Measurements from ENCODE around the gene BAK1.
A peak's percentile ranks its signal among the peaks of the same experiment; 100 is the strongest.
"Not testable (repeated sequence)": the region's sequence is repeated elsewhere in the genome, so short reads cannot be mapped to it uniquely, and the experiment has no call there.

Gene BAK1

DNA sequence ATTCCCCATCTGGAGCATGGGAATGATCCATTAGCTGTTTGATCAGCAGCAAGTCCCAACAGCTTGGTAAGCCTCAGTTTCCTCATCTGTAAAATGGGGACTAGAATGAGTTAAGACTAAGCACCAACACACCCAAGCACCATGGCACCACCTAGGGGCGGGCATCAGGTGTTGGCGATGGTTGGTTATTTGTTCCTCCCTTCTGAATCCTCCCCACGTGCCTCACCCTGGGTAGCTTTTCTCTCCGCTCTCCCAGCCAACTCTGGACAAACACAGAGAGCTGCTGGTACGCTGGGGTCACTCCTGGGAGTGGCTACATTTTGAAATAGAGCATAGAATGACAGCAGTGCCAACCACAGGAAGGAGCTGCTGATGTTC is 27.7 kb upstream of the BAK1 start:
- no peak for DNase-seq

GRCh38 chr6:33607126-33607783 is 27.2 kb upstream of the BAK1 start:
- no peak for DNase-seq

DNA sequence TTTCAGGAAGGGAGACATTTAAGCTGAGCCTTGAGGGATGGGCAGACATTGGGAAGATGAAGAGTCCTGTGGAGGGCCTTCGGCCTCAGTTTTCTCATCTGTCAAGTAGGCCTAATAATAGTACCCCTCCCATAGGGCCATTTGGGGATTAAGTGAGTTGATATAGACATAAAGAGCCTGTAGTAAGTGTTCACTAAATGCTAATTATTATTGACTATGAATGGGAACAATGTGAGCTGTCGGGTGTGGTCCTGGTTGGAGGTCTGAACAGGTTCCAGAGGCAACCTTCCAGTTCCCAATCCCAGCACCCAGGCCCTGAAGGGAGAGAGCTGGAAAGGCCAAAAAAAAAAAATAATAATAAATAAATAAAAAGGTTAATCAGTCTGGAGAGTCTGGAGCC is 26.6 kb upstream of the BAK1 start:
- DNase-seq: no peak

- no peak for DNase-seq
These were observed 25.1 kb upstream of the BAK1 start for GRCh38 chr6:33604941-33605854.

DNA sequence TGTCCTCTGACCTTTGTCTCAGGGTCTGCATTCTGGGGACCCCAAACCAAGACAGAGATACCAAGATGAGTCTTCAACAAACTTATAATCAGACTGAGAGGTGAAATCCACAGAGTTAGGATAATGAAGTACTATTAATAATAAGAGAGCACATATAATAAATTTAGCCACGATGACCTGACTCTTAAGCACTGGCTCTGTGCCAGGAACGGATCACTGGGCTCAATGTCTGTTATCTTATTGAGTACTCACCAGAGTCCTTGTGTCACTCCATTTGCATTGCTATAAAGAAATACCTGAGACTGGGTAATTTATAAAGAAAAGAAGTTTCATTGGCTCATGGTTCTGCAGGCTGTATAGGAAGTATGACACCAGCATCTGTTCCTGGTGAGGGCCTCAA is 22.1 kb upstream of the BAK1 start:
- no peak for DNase-seq

DNA sequence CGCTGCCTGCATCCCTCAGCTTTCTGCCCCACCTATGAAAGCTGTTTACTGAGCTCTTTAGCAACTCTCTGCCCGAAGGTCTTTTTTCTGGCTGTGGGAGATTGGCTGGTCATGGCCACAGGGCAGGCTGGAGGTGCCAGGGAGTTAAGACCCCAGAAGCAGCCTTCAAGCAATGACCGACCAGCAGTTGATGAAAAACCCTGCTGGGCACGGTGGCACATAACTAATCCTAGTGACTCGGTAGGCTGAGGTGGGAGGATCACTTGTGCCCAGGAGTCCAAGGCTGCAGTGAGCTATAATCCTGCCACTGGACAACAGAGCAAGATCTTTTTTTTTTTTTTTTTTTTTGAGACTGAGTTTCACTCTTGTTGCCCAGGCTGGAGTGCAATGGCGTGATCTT is 20.7 kb upstream of the BAK1 start:
- no peak for DNase-seq

GRCh38 chr6:33599413-33599938 is 19.4 kb upstream of the BAK1 start:
- DNase-seq: no peak

DNA sequence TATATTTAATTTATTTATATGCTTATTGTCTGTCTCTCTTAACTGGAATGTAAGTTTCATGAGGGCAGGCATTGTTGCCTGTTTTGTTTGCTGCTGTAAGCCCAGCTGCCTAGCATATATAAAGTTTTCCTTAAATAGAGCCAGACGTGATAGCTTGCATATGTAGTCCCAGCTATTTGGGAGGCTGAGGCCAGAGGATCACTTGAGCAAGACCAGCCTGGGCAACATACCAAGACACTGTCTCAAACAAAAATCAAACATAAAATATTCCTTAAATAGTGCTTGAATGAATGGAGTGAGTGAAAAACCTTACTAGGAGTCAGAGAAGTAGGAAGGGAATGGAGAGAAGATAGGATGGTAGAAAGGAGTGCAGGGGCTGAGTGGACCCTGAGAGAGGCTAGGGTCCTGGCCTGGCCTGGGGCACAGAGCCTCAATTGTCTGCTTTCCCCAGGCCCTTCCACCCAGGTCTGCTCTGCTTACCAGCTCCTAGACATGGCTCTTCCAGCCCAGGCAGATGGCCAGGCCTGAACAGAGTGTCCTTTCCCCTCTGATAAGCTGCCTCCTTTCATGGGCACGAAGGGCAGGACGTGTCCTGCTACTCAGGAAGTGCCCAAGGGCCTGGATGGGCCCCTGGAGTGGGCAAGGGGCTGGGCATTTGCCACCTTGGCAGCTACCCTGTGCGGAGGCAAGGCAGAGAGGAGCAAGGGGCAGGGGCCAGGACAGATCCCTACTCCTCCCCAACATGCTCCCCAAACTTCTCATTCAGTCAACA is 17.7 kb upstream of the BAK1 start:
- DNase-seq: no peak

DNA sequence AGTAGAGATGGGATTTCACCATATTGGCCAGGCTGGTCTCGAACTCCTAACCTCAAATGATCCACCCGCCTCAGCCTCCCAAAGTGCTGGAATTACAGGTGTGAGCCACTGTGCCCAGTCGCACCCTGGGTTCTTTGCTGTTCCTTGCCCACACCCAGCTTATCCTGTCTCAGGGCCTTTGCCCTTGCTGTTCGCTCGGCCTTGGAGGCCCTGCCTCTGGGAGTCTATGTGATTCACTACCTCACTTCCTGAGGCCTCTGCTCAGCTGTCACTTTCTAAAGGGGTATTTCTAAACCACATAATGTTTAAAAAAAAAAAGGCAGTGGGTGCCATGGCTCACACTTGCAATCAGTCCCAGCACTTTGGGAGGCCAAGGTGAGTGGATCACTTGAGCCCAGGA is 16.8 kb upstream of the BAK1 start:
- not testable (repeated sequence) for DNase-seq

GRCh38 chr6:33595001-33595846 is 15.1 kb upstream of the BAK1 start:
- DNase-seq: no peak

- DNase-seq: no peak
These were observed 13.3 kb upstream of the BAK1 start for GRCh38 chr6:33593414-33593727.

- peak; percentile 46 for DNase-seq
These were observed 12.7 kb upstream of the BAK1 start for GRCh38 chr6:33592595-33593413.

GRCh38 chr6:33592280-33592594 is 12.2 kb upstream of the BAK1 start:
- no peak for DNase-seq

DNA sequence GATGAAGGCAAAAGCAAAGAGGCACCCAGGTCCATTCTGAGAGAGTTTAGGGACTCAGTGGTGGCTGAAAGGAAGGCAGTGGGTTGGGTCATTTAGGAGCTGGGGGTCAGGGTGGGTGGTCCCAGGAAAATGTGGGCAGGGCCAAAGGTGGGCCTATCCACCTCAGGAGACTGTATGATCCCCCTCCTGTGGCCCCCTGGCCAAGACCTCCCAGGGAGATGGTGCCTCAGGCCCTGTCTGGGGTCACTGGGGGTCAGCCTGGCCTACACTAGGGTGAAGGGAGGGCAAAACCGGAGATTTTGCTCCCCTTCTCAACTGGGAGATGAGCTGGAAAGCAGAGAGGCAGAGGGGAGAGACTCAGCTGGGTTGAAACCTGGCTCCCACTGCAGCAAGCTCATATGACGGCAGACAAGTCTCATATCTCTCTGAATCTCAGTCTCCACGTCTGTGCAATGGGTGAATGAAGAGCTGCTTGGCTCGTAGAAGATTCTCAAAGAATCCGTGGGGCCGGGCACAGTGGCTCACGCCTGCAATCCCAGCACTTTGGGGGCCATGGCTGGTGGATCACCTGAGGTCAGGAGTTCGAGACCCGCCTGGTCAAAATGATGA is 11.5 kb upstream of the BAK1 start:
- DNase-seq: no peak

DNA sequence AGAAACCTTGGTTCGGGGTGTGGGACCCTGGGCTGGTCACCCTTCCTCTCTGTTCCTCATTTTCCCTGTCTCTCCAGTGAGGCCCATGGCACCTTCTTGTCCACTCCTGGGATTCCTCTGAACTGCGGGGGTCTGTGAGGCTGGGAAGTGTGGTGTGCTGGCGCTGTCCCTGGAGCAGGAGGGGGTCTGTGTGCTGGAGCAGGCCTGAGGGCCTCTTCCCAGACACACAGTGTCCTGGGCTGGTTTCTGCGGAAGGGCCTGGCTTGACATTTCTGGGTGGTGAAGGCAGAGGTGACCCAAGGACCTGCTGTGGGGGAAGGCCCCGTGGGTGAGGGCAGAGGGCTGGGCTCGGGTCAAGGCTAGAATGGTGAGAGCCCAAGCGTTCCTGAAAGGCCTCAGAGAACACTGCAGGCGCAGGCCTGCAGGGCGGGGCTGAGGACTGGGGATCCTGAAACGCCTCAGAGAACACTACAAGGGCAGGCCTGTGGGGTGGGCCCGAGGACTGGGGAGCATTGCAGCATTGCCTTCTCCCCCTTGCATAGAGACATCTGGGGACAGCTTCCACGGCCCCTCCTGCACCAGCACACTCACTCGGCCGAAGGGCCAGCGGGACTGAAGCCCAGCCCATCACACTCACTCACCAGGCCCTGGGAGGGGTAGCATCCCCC is 10.6 kb upstream of the BAK1 start:
- DNase-seq: no peak

GRCh38 chr6:33589731-33590530 is 9.9 kb upstream of the BAK1 start:
- DNase-seq: peak; percentile 85

DNA sequence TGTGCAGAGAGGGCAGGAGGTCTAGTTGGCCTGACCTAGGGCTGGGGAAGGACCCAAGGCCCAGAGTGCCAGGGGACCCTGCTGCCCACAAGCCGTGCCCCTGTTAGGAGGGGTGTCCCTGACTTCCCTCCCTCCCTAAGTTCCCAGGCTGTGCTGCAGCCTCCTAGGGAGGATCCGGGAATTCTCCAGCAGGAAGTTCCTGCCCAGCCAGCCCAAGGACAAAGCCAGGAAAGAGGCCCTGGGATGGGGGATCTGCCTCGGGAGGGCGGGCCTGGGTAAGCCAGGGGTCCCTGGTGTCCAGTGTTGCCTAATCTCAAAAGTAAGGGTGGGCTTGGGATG is 9.3 kb upstream of the BAK1 start:
- DNase-seq: no peak

- DNase-seq: no peak
These were observed 8.8 kb upstream of the BAK1 start for GRCh38 chr6:33588894-33589293.

- no peak for DNase-seq
These were observed 7.5 kb upstream of the BAK1 start for GRCh38 chr6:33587529-33587928.

- no peak for DNase-seq
These were observed 6.1 kb upstream of the BAK1 start for GRCh38 chr6:33586108-33586640.

All from eye (tissue), 1 donor.